ENCODE results near the gene SPOCK2.

SPOCK2 gene

GRCh38 chr10:72095195-72095594 lies 6.8 kb upstream of the SPOCK2 start:
- Histone ChIP-seq H3K9ac (ENCODE audit: insufficient read length) (no peak overlapping the region), H3K4me3 (no peak overlapping the region), H3K36me3 (ENCODE audit: insufficient read depth, low read length) (no peaks in the 10 kb centered on the region), H3K27ac (no peak overlapping the region), H3K9me3 (ENCODE audit: low read depth, low read length) (no peaks in the 10 kb centered on the region)
- TF ChIP-seq EZH2 (IDR thresholded peaks at IDR 0.05) (no peak), FOXP2 (optimal IDR thresholded peaks at IDR 0.05; ENCODE audit: control extremely low read depth, extremely low read length, insufficient read depth) (no peak), POLR2AphosphoS5 (IDR thresholded peaks at IDR 0.05; ENCODE audit: borderline replicate concordance, low read depth, low read length) (no peak)
- no peak for DNase-seq (ENCODE audit: low read depth, low spot score)

GRCh38 chr10:72094574-72094973 lies 6.2 kb upstream of the SPOCK2 start:
- DNase-seq (ENCODE audit: low read depth, low spot score) = no peak
- H3K27ac ChIP-seq = no peak overlapping the region
- H3K9me3 ChIP-seq (ENCODE audit: low read depth, low read length) = no peaks in the 10 kb centered on the region
- H3K4me3 ChIP-seq = no peak overlapping the region
- no peaks in the 10 kb centered on the region for H3K36me3 ChIP-seq (ENCODE audit: insufficient read depth, low read length)
- TF ChIP-seq EZH2 (IDR thresholded peaks at IDR 0.05) (no peak), FOXP2 (optimal IDR thresholded peaks at IDR 0.05; ENCODE audit: control extremely low read depth, extremely low read length, insufficient read depth) (no peak), POLR2AphosphoS5 (IDR thresholded peaks at IDR 0.05; ENCODE audit: borderline replicate concordance, low read depth, low read length) (no peak)
- H3K9ac ChIP-seq (ENCODE audit: insufficient read length) = no peak overlapping the region

- H3K36me3 ChIP-seq (ENCODE audit: insufficient read depth, low read length) = no peaks in the 10 kb centered on the region
- no peak overlapping the region for H3K27ac ChIP-seq
- H3K9ac ChIP-seq (ENCODE audit: insufficient read length) = no peak overlapping the region
- no peak overlapping the region for H3K4me3 ChIP-seq
- TF ChIP-seq FOXP2 (optimal IDR thresholded peaks at IDR 0.05; ENCODE audit: control extremely low read depth, extremely low read length, insufficient read depth) (no peak), EZH2 (IDR thresholded peaks at IDR 0.05) (no peak), POLR2AphosphoS5 (IDR thresholded peaks at IDR 0.05; ENCODE audit: borderline replicate concordance, low read depth, low read length) (no peak)
- DNase-seq (ENCODE audit: low read depth, low spot score) = no peak
- H3K9me3 ChIP-seq (ENCODE audit: low read depth, low read length) = no peaks in the 10 kb centered on the region
Observed at GRCh38 chr10:72093450-72093849, 5.1 kb upstream of the SPOCK2 start.

- no peak overlapping the region for H3K4me3 ChIP-seq
- no peaks in the 10 kb centered on the region for H3K36me3 ChIP-seq (ENCODE audit: insufficient read depth, low read length)
- H3K9ac ChIP-seq (ENCODE audit: insufficient read length) = no peak overlapping the region
- TF ChIP-seq EZH2 (IDR thresholded peaks at IDR 0.05) (no peak), FOXP2 (optimal IDR thresholded peaks at IDR 0.05; ENCODE audit: control extremely low read depth, extremely low read length, insufficient read depth) (no peak), POLR2AphosphoS5 (IDR thresholded peaks at IDR 0.05; ENCODE audit: borderline replicate concordance, low read depth, low read length) (no peak)
- no peak for DNase-seq (ENCODE audit: low read depth, low spot score)
- H3K27ac ChIP-seq = no peak overlapping the region
- no peaks in the 10 kb centered on the region for H3K9me3 ChIP-seq (ENCODE audit: low read depth, low read length)
Observed at GRCh38 chr10:72092987-72093386, 4.6 kb upstream of the SPOCK2 start.

- no peaks in the 10 kb centered on the region for H3K9me3 ChIP-seq (ENCODE audit: low read depth, low read length)
- H3K9ac ChIP-seq (ENCODE audit: insufficient read length) = no peak overlapping the region
- no peak for TF ChIP-seq EZH2 (IDR thresholded peaks at IDR 0.05)
- TF ChIP-seq FOXP2 (optimal IDR thresholded peaks at IDR 0.05; ENCODE audit: control extremely low read depth, extremely low read length, insufficient read depth) = no peak
- TF ChIP-seq POLR2AphosphoS5 (IDR thresholded peaks at IDR 0.05; ENCODE audit: borderline replicate concordance, low read depth, low read length) = no peak
- no peak for DNase-seq (ENCODE audit: low read depth, low spot score)
- H3K27ac ChIP-seq = no peak overlapping the region
- H3K36me3 ChIP-seq (ENCODE audit: insufficient read depth, low read length) = no peaks in the 10 kb centered on the region
- no peak overlapping the region for H3K4me3 ChIP-seq
Observed at GRCh38 chr10:72092171-72092924, 4.0 kb upstream of the SPOCK2 start.

GRCh38 chr10:72090326-72090725 lies 2.0 kb upstream of the SPOCK2 start:
- Histone ChIP-seq H3K9me3 (ENCODE audit: low read depth, low read length) (no peaks in the 10 kb centered on the region), H3K27ac (no peak overlapping the region), H3K36me3 (ENCODE audit: insufficient read depth, low read length) (no peaks in the 10 kb centered on the region), H3K4me3 (no peak overlapping the region), H3K9ac (ENCODE audit: insufficient read length) (no peak overlapping the region)
- no peak for DNase-seq (ENCODE audit: low read depth, low spot score)
- TF ChIP-seq FOXP2 (optimal IDR thresholded peaks at IDR 0.05; ENCODE audit: control extremely low read depth, extremely low read length, insufficient read depth) = no peak
- no peak for TF ChIP-seq POLR2AphosphoS5 (IDR thresholded peaks at IDR 0.05; ENCODE audit: borderline replicate concordance, low read depth, low read length)
- no peak for TF ChIP-seq EZH2 (IDR thresholded peaks at IDR 0.05)

- TF ChIP-seq POLR2AphosphoS5 (IDR thresholded peaks at IDR 0.05; ENCODE audit: borderline replicate concordance, low read depth, low read length) = no peak
- TF ChIP-seq EZH2 (IDR thresholded peaks at IDR 0.05) = no peak
- DNase-seq (ENCODE audit: low read depth, low spot score) = no peak
- H3K9me3 ChIP-seq (ENCODE audit: low read depth, low read length) = no peaks in the 10 kb centered on the region
- no peak overlapping the region for H3K4me3 ChIP-seq
- H3K27ac ChIP-seq = no peak overlapping the region
- H3K9ac ChIP-seq (ENCODE audit: insufficient read length) = no peak overlapping the region
- no peaks in the 10 kb centered on the region for H3K36me3 ChIP-seq (ENCODE audit: insufficient read depth, low read length)
Observed at GRCh38 chr10:72089618-72090017, 1.3 kb upstream of the SPOCK2 start.

- Histone ChIP-seq H3K9ac (ENCODE audit: insufficient read length) (no peak overlapping the region), H3K36me3 (ENCODE audit: insufficient read depth, low read length) (no peaks in the 10 kb centered on the region), H3K4me3 (no peak overlapping the region), H3K27ac (no peak overlapping the region), H3K9me3 (ENCODE audit: low read depth, low read length) (no peaks in the 10 kb centered on the region)
- no peak for DNase-seq (ENCODE audit: low read depth, low spot score)
- no peak for TF ChIP-seq FOXP2 (optimal IDR thresholded peaks at IDR 0.05; ENCODE audit: control extremely low read depth, extremely low read length, insufficient read depth)
- no peak for TF ChIP-seq EZH2 (IDR thresholded peaks at IDR 0.05)
- no peak for TF ChIP-seq POLR2AphosphoS5 (IDR thresholded peaks at IDR 0.05; ENCODE audit: borderline replicate concordance, low read depth, low read length)
Observed at GRCh38 chr10:72088889-72089575, 681 bp upstream of the SPOCK2 start.

All from SK-N-MC (cell line).